Osteoblast (primary cell): ENCODE measurements around the gene RGS19. TPM values are rescaled to one million over a fixed set of nuclear protein-coding genes. Genes with fewer than 3 reads are reported as not detected.
A peak's percentile ranks its signal among the peaks of the same experiment; 100 is the strongest.

Source experiments
- DNase-seq: peaks from one replicate; pipeline ENCODE4 v3.0.0; 2011; ENCODE audit warnings: low spot score, mixed read lengths; ENCODE audit not compliant: insufficient read length; ENCODE audit errors: missing footprints
- H2AFZ ChIP-seq: 2 replicates; pipeline ENCODE4 v1.6.0; 2011; ENCODE audit warnings: mild to moderate bottlenecking, low read length
- H3K27ac ChIP-seq: 2 replicates; pipeline ENCODE4 v1.5.1; 2011; ENCODE audit warnings: mild to moderate bottlenecking, low read depth, low read length, moderate library complexity
- H3K27me3 ChIP-seq: 2 replicates; pipeline ENCODE4 v1.6.0; 2012; ENCODE audit warnings: mild to moderate bottlenecking, control low read depth, inconsistent platforms, low read length, moderate library complexity; ENCODE audit not compliant: insufficient read depth
- H3K36me3 ChIP-seq: 2 replicates; pipeline ENCODE4 v1.5.1; 2011; ENCODE audit warnings: mild to moderate bottlenecking, low read length, control low read depth, moderate library complexity; ENCODE audit not compliant: insufficient read depth
- H3K4me1 ChIP-seq: 2 replicates; pipeline ENCODE4 v1.5.1; 2011; ENCODE audit warnings: mild to moderate bottlenecking, low read length, control low read depth, moderate library complexity; ENCODE audit not compliant: insufficient read depth
- H3K4me2 ChIP-seq: 2 replicates; pipeline ENCODE4 v1.6.0; 2011; ENCODE audit warnings: mild to moderate bottlenecking, low read length; ENCODE audit not compliant: insufficient read depth
- H3K4me3 ChIP-seq: fragments of 200-600 bp; sonication (generic); 3 replicates; pipeline ENCODE4 v1.5.1; 2012; ENCODE audit warnings: mild to moderate bottlenecking, low read length, inconsistent platforms; ENCODE audit not compliant: insufficient read depth
- H3K79me2 ChIP-seq: 2 replicates; pipeline ENCODE4 v1.6.0; 2012; ENCODE audit warnings: mild to moderate bottlenecking, low read length, control low read depth, inconsistent platforms; ENCODE audit not compliant: insufficient read depth
- H3K9me3 ChIP-seq: 2 replicates; pipeline ENCODE4 v1.5.1; 2011; ENCODE audit warnings: low read depth, low read length, control low read depth
- H4K20me1 ChIP-seq: 2 replicates; pipeline ENCODE4 v1.6.0; 2012; ENCODE audit warnings: mild to moderate bottlenecking, low read length, control low read depth; ENCODE audit not compliant: insufficient read depth
- total RNA-seq: library from RNA; depleted of rRNA; stranded (reverse); fragments of >200 nt; gene quantifications from 2 replicates; pipeline ENCODE4 v1.2.3, GENCODE V29; 2012
- TF ChIP-seq, protein P1 (sequence below): IDR thresholded peaks from 2 replicates; pipeline ENCODE4 v1.5.1; 2011; ENCODE audit warnings: mild to moderate bottlenecking, low read depth, low read length, moderate library complexity; ENCODE audit errors: extremely low read depth

RGS19 gene
- total RNA-seq, 1 donor, result 6.9 TPM

DNA sequence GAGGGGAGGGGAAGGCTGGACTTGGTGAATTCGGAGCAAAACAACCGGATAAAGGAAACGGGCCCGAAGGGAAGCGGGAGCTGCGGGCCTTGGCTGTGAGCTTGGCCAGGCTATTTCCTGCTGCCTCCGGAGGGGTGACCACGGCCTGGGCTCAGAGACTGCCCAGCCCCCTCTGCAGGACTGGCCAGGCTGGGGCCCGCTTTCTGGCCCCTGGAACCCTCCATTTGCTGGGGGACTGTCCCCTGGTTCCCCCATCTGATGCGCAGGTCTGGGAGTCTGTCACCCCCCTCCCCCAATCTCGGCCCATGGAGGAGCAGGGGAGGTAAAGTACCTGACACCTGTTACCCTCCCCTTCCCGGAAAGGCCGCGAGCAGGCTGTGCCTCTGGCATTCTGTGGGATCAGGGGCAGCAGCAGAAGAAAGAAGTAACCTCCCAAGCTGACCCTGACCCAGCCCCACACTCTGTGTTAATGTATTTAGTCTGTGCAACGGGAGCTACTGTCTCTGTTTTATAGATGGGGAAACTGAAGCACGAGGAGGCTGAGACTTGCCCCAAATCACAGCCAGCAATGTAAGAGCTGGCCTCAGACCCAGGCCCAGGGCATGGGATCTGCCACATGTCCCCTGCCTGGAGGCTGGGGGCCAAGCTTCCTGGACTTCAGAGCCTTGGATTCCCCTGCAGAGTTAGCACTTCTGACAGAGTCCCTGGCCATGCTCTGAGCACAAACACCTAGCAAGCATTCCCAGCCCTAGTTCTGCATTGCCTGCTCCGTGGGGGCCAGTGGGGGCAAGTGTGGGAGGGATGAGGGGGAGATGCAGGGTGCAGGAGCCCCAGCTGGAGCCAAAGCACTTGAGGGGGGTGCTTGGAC is 39.8 kb downstream of the RGS19 start:
- H4K20me1 ChIP-seq, result peaks cover 8% of the 10 kb centered on the region
- no peaks in the 10 kb centered on the region for H3K79me2 ChIP-seq
- TF ChIP-seq, protein P1, sequence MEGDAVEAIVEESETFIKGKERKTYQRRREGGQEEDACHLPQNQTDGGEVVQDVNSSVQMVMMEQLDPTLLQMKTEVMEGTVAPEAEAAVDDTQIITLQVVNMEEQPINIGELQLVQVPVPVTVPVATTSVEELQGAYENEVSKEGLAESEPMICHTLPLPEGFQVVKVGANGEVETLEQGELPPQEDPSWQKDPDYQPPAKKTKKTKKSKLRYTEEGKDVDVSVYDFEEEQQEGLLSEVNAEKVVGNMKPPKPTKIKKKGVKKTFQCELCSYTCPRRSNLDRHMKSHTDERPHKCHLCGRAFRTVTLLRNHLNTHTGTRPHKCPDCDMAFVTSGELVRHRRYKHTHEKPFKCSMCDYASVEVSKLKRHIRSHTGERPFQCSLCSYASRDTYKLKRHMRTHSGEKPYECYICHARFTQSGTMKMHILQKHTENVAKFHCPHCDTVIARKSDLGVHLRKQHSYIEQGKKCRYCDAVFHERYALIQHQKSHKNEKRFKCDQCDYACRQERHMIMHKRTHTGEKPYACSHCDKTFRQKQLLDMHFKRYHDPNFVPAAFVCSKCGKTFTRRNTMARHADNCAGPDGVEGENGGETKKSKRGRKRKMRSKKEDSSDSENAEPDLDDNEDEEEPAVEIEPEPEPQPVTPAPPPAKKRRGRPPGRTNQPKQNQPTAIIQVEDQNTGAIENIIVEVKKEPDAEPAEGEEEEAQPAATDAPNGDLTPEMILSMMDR, result no peak
- no peak overlapping the region for H3K27ac ChIP-seq
- no peak overlapping the region for H2AFZ ChIP-seq
- H3K4me1 ChIP-seq, result no peaks in the 10 kb centered on the region
- H3K27me3 ChIP-seq, result peaks cover 49% of the 10 kb centered on the region
- H3K36me3 ChIP-seq, result no peaks in the 10 kb centered on the region
- H3K9me3 ChIP-seq, result no peaks in the 10 kb centered on the region
- peak overlapping the region; percentile 57 for H3K4me3 ChIP-seq
- DNase-seq, result peak; percentile 88
- peak overlapping the region; percentile 54 for H3K4me2 ChIP-seq

DNA sequence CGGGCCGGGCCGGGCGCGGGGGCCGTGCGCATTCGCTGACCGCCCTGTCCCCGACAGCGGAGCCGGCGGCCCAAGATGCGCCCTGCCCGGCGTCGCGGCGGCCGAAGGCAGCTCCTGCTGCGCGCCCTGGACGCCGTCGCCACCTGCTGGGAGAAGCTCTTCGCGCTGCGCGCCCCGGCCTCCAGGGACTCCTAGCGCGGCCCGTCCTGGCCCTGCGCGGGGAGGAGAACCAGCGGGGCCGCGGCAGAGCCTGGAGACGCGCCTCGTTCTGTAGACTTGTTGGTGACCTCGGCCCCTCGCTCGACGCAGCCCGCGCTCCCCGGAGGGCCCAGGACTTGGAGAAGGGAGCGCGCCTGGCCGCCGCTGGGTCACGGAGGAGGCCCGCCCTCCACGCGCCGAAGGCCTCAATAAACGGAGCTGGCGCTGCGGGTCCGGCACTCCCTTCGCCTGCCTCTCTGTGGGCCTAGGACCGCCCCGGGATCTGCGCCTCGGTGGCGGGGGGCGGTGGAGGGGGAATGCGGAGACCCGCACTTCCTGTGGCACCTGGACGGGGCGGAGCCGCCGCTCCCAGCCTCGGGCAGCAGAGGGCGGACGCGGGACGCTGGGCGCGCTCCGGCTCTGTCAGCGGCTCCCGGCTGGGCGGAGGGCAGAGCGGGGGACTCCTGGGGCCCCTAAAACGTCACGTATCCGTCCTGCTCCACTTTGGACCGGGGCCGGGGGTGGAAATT is 40.6 kb downstream of the RGS19 start:
- Histone ChIP-seq H3K9me3 (no peaks in the 10 kb centered on the region), H3K4me3 (peak overlapping the region; percentile 57), H3K27me3 (peaks cover 49% of the 10 kb centered on the region), H3K4me2 (peak overlapping the region; percentile 54), H3K79me2 (no peaks in the 10 kb centered on the region), H3K36me3 (peaks cover 6% of the 10 kb centered on the region), H4K20me1 (peaks cover 13% of the 10 kb centered on the region), H3K27ac (no peak overlapping the region), H3K4me1 (no peaks in the 10 kb centered on the region), H2AFZ (no peak overlapping the region)
- TF ChIP-seq, protein P1, result peak; percentile 43
- DNase-seq, result peak; percentile 99

DNA sequence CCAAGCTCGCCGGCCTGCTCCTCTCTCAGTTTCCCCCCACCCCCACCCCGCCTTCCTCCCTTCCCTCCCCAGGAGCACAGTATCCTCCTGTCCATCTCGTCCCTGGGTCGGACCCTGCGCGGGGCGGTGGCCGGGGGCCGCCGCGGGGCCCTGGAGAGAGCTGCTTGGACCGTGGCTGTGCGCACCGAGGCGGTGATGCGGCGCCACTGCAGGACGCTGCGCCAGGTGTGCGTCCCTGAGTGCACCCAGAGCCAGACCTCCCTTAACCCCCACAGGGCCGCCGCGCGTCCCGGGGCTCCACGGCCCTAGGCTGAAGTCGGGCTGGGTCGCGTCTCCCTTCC is 41.1 kb downstream of the RGS19 start:
- Histone ChIP-seq H3K4me2 (no peak overlapping the region), H2AFZ (no peak overlapping the region), H3K4me1 (no peaks in the 10 kb centered on the region), H3K4me3 (no peak overlapping the region), H3K79me2 (no peaks in the 10 kb centered on the region), H3K27me3 (peaks cover 49% of the 10 kb centered on the region), H3K36me3 (peaks cover 6% of the 10 kb centered on the region), H4K20me1 (peaks cover 13% of the 10 kb centered on the region), H3K27ac (no peak overlapping the region), H3K9me3 (no peaks in the 10 kb centered on the region)
- TF ChIP-seq, protein P1, result no peak
- peak; percentile 80 for DNase-seq

DNA sequence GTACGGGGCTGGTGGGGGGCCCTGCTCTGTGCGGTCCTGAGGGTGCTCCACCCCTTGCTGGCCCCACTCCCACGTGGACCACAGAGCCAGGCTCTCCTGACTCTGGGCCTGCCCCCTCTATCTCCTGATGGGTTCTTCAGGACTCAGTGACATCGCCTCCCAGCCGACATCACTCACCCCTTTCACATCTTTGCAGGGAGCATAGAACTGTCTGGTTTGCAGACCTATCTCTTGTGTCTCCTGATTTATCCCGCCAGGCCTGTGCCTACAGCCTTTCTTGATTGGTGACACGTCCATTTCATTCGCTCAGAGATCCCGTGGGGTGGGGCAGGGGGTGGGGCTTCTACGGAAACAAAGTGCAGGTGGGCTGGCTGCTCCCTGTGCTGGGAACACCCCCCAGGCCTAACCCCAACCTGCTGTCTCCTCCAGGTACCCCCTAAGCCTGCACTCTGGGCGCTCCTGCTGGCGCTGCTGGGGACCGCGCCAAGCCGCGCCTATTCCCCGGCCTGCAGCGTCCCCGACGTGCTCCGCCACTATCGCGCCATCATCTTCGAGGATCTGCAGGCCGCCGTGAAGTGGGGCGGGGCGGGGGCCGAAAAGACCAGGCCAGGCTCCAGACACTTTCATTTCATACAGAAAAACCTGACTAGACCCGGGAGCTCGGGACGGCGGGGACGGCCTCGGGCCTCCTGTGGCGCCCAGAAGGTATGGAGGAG is 41.7 kb downstream of the RGS19 start:
- DNase-seq, result peak; percentile 91
- Histone ChIP-seq H4K20me1 (peaks cover 13% of the 10 kb centered on the region), H2AFZ (no peak overlapping the region), H3K27me3 (peaks cover 49% of the 10 kb centered on the region), H3K4me1 (no peaks in the 10 kb centered on the region), H3K36me3 (peaks cover 7% of the 10 kb centered on the region), H3K4me3 (no peak overlapping the region), H3K27ac (no peak overlapping the region), H3K4me2 (no peak overlapping the region), H3K9me3 (no peaks in the 10 kb centered on the region), H3K79me2 (no peaks in the 10 kb centered on the region)
- TF ChIP-seq, protein P1, result no peak
